Measurements from ENCODE around the gene DSN1. TPM values are rescaled to one million over a fixed set of nuclear protein-coding genes. Genes with fewer than 3 reads are reported as not detected.

Gene DSN1
- total and polyA plus RNA-seq, 10 of the 15 experiments (the other 5 are each of a cell fraction or from before 2014, with no cell fraction given): 15.3 to 33.1 (median 21.7) TPM

DNA sequence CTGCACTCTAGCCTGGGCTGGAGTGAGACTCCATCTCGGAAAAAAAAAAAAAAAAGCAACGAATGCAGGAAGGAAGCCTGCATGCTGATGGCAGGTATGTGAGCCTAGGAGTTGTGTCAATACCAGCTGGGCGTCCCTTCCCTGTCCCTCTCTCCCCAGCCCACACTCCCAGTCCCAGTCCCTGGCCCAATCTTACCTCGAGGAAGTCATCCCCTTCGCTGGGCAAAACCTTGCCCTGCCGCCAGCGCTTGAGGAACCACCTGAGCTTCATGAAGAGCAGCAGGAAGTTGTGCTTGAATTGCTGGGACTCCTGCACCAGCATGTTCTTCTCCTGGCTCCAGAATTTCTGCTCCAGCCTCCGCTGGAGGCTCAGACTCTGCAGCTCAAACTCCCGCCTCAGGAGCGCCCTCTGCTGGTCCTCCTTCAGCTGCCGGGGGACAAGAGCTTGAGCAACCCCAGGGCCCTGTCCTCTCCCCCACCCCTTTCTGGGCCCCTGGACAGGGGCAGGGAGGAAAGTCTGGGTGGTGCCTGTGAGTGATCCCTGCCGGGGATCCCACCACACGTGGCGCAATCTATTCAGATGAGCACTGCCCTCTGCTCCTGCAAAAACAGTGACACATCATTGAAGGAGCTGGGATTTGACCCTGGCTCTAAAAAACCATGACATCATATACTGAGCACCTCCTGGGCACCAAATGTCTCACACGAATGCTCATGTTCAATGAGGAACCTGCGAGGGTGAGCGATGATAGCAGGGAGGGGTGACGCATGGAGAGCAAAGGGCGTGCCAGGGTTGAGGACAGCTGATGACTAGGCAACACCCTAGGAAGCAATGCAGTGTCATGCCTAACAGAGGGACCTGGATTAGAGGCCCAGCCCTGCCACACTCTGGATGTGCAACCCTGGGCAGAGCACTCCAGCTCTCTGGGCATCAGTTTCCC lies 35.0 kb upstream of the DSN1 start:
- no peak overlapping the region for H3K4me3 ChIP-seq
- WGBS (ENCODE audit: insufficient coverage, insufficient replicate concordance, low lambda C conversion rate, missing lambda C conversion rate): 58% methylated on average over 19 of the region's 19 CpGs
- FAIRE-seq (peak; percentile 66), ATAC-seq (peak; percentile 88), DNase-seq (ENCODE audit: low read depth, low spot score) (no peak)
- ChIA-PET RAD21 (ENCODE audit: unreplicated experiment) (interaction anchor here (0.6 to 2.6 kb wide), 20 partner anchors 9 to 251 kb away, joined by 3 to 33 read pairs (median 4); partner anchors contain the start of gene NDRG3), SMC1A (ENCODE audit: uncharacterized antibody, unreplicated experiment) (interaction anchor here (0.6 to 2.3 kb wide), 18 partner anchors 13 to 261 kb away, joined by 3 to 12 read pairs (median 4); partner anchors contain the start of genes DSN1 and NDRG3), POLR2A (no interaction called here), CTCF (interaction anchor here (0.6 to 3.7 kb wide), 53 partner anchors 9 to 727 kb away, joined by 3 to 48 read pairs (median 5); partner anchors contain the start of genes DSN1 and RAB5IF)
- in situ Hi-C loops (cut with MboI) (no loop called here), intact Hi-C loops (cut with micrococcal nuclease; ENCODE audit: unreplicated experiment) (loop anchor here (5.0 kb wide), 2 partner anchors 54 to 79 kb away; a partner anchor contains a TSS)
- no peak overlapping the region for H3K9ac ChIP-seq (ENCODE audit: control insufficient read depth, insufficient read depth, low read length)
- no TSS peak for BruUV-seq (replicated peaks)
- H3K36me3 ChIP-seq (ENCODE audit: control insufficient read depth in 2 of 2, insufficient read depth in 2 of 2, low read length in 1 of 2): peaks cover 10 to 16% of the 10 kb centered on the region in 2 experiments
- H3K9me3 ChIP-seq (replicated peaks; ENCODE audit: control insufficient read depth, insufficient read depth, low read length): no peaks in the 10 kb centered on the region
- H3K4me2 ChIP-seq (ENCODE audit: control insufficient read depth, insufficient read depth): no peak overlapping the region
- TF ChIP-seq LARP7 (IDR thresholded peaks at IDR 0.05) (0 out of 2 replicates have a peak, but pooled peaks have one; percentile 26), ZNF24 (IDR thresholded peaks at IDR 0.05) (no peak), IRF4 (IDR thresholded peaks at IDR 0.05; ENCODE audit: low read depth, low read length) (0 out of 2 replicates have a peak, but pooled peaks have one; percentile 35), SMC3 (IDR thresholded peaks at IDR 0.05; ENCODE audit: borderline replicate concordance, low read length) (peak; percentile 67), CEBPB (IDR thresholded peaks at IDR 0.05; ENCODE audit: borderline replicate concordance in 1 of 2, low read depth in 2 of 2, low read length in 2 of 2) (no peak), RAD21 (IDR thresholded peaks at IDR 0.05; ENCODE audit: insufficient read depth, low read depth, low read length) (peak; percentile 56), SMARCA5 (IDR thresholded peaks at IDR 0.05) (peak; percentile 96), NBN (IDR thresholded peaks at IDR 0.05) (no peak), YY1 (IDR thresholded peaks at IDR 0.05; ENCODE audit: low read depth, low read length) (0 out of 2 replicates have a peak, but pooled peaks have one; percentile 48)
- TF ChIP-seq, protein P1, sequence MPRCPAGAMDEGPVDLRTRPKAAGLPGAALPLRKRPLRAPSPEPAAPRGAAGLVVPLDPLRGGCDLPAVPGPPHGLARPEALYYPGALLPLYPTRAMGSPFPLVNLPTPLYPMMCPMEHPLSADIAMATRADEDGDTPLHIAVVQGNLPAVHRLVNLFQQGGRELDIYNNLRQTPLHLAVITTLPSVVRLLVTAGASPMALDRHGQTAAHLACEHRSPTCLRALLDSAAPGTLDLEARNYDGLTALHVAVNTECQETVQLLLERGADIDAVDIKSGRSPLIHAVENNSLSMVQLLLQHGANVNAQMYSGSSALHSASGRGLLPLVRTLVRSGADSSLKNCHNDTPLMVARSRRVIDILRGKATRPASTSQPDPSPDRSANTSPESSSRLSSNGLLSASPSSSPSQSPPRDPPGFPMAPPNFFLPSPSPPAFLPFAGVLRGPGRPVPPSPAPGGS (IDR thresholded peaks at IDR 0.05; ENCODE audit: borderline replicate concordance, insufficient read depth, low read depth, low read length, poor library complexity, severe bottlenecking): peak; percentile 80
- TF ChIP-seq, protein P2, sequence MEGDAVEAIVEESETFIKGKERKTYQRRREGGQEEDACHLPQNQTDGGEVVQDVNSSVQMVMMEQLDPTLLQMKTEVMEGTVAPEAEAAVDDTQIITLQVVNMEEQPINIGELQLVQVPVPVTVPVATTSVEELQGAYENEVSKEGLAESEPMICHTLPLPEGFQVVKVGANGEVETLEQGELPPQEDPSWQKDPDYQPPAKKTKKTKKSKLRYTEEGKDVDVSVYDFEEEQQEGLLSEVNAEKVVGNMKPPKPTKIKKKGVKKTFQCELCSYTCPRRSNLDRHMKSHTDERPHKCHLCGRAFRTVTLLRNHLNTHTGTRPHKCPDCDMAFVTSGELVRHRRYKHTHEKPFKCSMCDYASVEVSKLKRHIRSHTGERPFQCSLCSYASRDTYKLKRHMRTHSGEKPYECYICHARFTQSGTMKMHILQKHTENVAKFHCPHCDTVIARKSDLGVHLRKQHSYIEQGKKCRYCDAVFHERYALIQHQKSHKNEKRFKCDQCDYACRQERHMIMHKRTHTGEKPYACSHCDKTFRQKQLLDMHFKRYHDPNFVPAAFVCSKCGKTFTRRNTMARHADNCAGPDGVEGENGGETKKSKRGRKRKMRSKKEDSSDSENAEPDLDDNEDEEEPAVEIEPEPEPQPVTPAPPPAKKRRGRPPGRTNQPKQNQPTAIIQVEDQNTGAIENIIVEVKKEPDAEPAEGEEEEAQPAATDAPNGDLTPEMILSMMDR (IDR thresholded peaks at IDR 0.05 in 2 of 3, conservative IDR thresholded peaks at IDR 0.05 in 1 of 3; ENCODE audit: control insufficient read depth in 2 of 3, extremely low read depth in 1 of 3, insufficient read depth in 1 of 3, low read depth in 3 of 3, low read length in 3 of 3): peak; percentile 72 to 91 (median 85)
- no peaks in the 10 kb centered on the region for H3K27me3 ChIP-seq (replicated peaks in 1 of 2; ENCODE audit: control insufficient read depth in 2 of 2, insufficient read depth in 2 of 2, low read length in 1 of 2)
- H2AFZ ChIP-seq (ENCODE audit: control insufficient read depth, low read depth, low read length): no peak overlapping the region
- H4K20me1 ChIP-seq (ENCODE audit: control insufficient read depth, insufficient read depth): no peaks in the 10 kb centered on the region
- no peak overlapping the region for H3K27ac ChIP-seq (ENCODE audit: control insufficient read depth, insufficient read depth)
- no peaks in the 10 kb centered on the region for H3K79me2 ChIP-seq (ENCODE audit: control insufficient read depth, insufficient read depth, low read length)
- no peaks in the 10 kb centered on the region; the same call in 1 of the 2 replicates for H3K4me1 ChIP-seq (ENCODE audit: control insufficient read depth, insufficient read depth, low read length)
